GM12878 (cell line): ENCODE measurements around the gene ST6GALNAC3. TPM values are rescaled to one million over a fixed set of nuclear protein-coding genes. Genes with fewer than 3 reads are reported as not detected.

Experiments
- ATAC-seq: fragments of 200-7000 bp; cut with Tn5 transposase; 3 replicates; pipeline ENCODE4 v1.9.1; 2020; ENCODE audit warnings: mild to moderate bottlenecking, moderate library complexity
- BruUV-seq: library from RNA; stranded (reverse); fragments of 400-500 nt; replicated peaks from 2 replicates; lab custom pipeline; 2021; lab: Mats Ljungman, UMichigan
- CTCF ChIA-PET: fragments of 300-600 bp; sonication (Branson Sonifier 250); formaldehyde crosslinking; extraction: SDS; loops from one replicate; lab custom pipeline; 2021; ENCODE audit warnings: inconsistent platforms; lab: Yijun Ruan, JAX
- POLR2A ChIA-PET: fragments of 350-600 bp; formaldehyde crosslinking; extraction: SDS; loops from one replicate; lab custom pipeline; 2021; ENCODE audit warnings: inconsistent platforms; lab: Charles Lee
- RAD21 ChIA-PET: fragments of 300-600 bp; sonication (Branson Sonifier 250); formaldehyde crosslinking; loops from one replicate; lab custom pipeline; 2023; ENCODE audit warnings: antibody characterized with exemption; ENCODE audit not compliant: unreplicated experiment; lab: Charles Lee
- SMC1A ChIA-PET: fragments of 300-600 bp; sonication (Branson Sonifier 250); formaldehyde crosslinking; loops from one replicate; lab custom pipeline; 2023; ENCODE audit not compliant: unreplicated experiment, uncharacterized antibody; lab: Charles Lee
- DNase-seq: peaks from one replicate; pipeline ENCODE4 v3.0.0-alpha.2; 2011; ENCODE audit warnings: low read depth, low spot score
- FAIRE-seq: peaks from 3 replicates; lab custom pipeline; 2011; peaks lifted over from hg19 to GRCh38; lab: Jason Lieb, UNC
- H2AFZ ChIP-seq: 2 replicates; pipeline ENCODE4 v1.6.0; 2011; ENCODE audit warnings: low read depth, low read length, control low read depth; ENCODE audit not compliant: control insufficient read depth
- H3K27ac ChIP-seq: 2 replicates; pipeline ENCODE4 v1.5.1; 2011; ENCODE audit warnings: control low read depth; ENCODE audit not compliant: control insufficient read depth, insufficient read depth
- H3K27me3 ChIP-seq, 2 experiments: replicated peaks in 1 of 2; 2 replicates each; pipeline versions ENCODE4 v1.6.0 to v1.6.1; 2011; ENCODE audit warnings: low read length in 1 of 2; ENCODE audit not compliant: control insufficient read depth in 2 of 2, insufficient read depth in 2 of 2
- H3K36me3 ChIP-seq, 2 experiments: 2 replicates each; pipeline ENCODE4 v1.5.1; 2011; ENCODE audit warnings: low read length in 1 of 2; ENCODE audit not compliant: control insufficient read depth in 2 of 2, insufficient read depth in 2 of 2
- H3K4me1 ChIP-seq: 2 replicates; pipeline ENCODE4 v1.6.1; 2011; ENCODE audit warnings: mild to moderate bottlenecking, low read length, moderate library complexity, mixed read lengths; ENCODE audit not compliant: control insufficient read depth, insufficient read depth
- H3K4me2 ChIP-seq: 2 replicates; pipeline ENCODE4 v1.6.0; 2011; ENCODE audit warnings: control low read depth; ENCODE audit not compliant: control insufficient read depth, insufficient read depth
- H3K4me3 ChIP-seq: fragments of 200-600 bp; sonication (generic); 2 replicates; pipeline ENCODE4 v1.5.1; 2016
- H3K79me2 ChIP-seq: 2 replicates; pipeline ENCODE4 v1.6.0; 2011; ENCODE audit warnings: low read length; ENCODE audit not compliant: control insufficient read depth, insufficient read depth
- H3K9ac ChIP-seq: 2 replicates; pipeline ENCODE4 v1.8.0; 2011; ENCODE audit warnings: low read length, control low read depth, mixed read lengths; ENCODE audit not compliant: control insufficient read depth, insufficient read depth
- H3K9me3 ChIP-seq: replicated peaks from 3 replicates; pipeline ENCODE4 v1.5.1; 2011; ENCODE audit warnings: mild to moderate bottlenecking, low read length; ENCODE audit not compliant: control insufficient read depth, insufficient read depth
- H4K20me1 ChIP-seq: 2 replicates; pipeline ENCODE4 v1.6.0; 2011; ENCODE audit not compliant: control insufficient read depth, insufficient read depth
- CBX3 ChIP-seq: fragments of 200-600 bp; sonication (generic); IDR thresholded peaks from 2 replicates; pipeline ENCODE4 v1.6.1; 2016; ENCODE audit warnings: low read depth, borderline replicate concordance
- CEBPB ChIP-seq, 2 experiments: fragments of 150-350 bp in 1 of 2; IDR thresholded peaks; 2 replicates each; pipeline ENCODE4 v1.6.1; 2012 to 2014; ENCODE audit warnings: low read depth in 2 of 2, low read length in 2 of 2, borderline replicate concordance in 1 of 2, inconsistent platforms in 1 of 2
- CHD2 ChIP-seq: IDR thresholded peaks from 2 replicates; pipeline ENCODE4 v1.6.1; 2011; ENCODE audit warnings: low read depth, low read length, improper control_type of control experiment, borderline replicate concordance
- EGR1 ChIP-seq, 2 experiments: IDR thresholded peaks; 1 replicate in 1 of 2; 2 replicates in 1 of 2; pipeline ENCODE4 v1.6.1; 2011 to 2012; ENCODE audit warnings: low read depth in 2 of 2, low read length in 2 of 2, borderline replicate concordance in 1 of 2, mild to moderate bottlenecking in 1 of 2, moderate library complexity in 1 of 2
- KDM1A ChIP-seq: fragments of 200-600 bp; sonication (generic); IDR thresholded peaks from 2 replicates; pipeline ENCODE4 v1.6.1; 2016; ENCODE audit warnings: borderline replicate concordance
- MTA2 ChIP-seq: fragments of 450-650 bp; IDR thresholded peaks from 2 replicates; pipeline ENCODE4 v1.6.1; 2016; ENCODE audit warnings: low read depth, mild to moderate bottlenecking, moderate library complexity
- POLR2A ChIP-seq: IDR thresholded peaks from 2 replicates; pipeline ENCODE4 v1.6.1; 2011; ENCODE audit warnings: low read depth, mild to moderate bottlenecking, low read length
- POU2F2 ChIP-seq: IDR thresholded peaks from 3 replicates; pipeline ENCODE4 v1.6.1; 2011; ENCODE audit warnings: low read depth, mild to moderate bottlenecking, low read length, borderline replicate concordance
- RAD51 ChIP-seq: fragments of 450-650 bp; IDR thresholded peaks from 2 replicates; pipeline ENCODE4 v1.6.1; 2016; ENCODE audit warnings: moderate library complexity, mild to moderate bottlenecking, inconsistent platforms
- RCOR1 ChIP-seq: conservative IDR thresholded peaks from 2 replicates; pipeline ENCODE4 v1.6.1; 2012; ENCODE audit warnings: low read depth, low read length, improper control_type of control experiment
- ZBED1 ChIP-seq: IDR thresholded peaks from 2 replicates; pipeline ENCODE4 v1.6.1; 2016; ENCODE audit warnings: borderline replicate concordance
- in situ Hi-C: fragments of 300-500 bp; cut with MboI; formaldehyde crosslinking; loops from 9 replicates; pipeline ENCODE4 v1.14.3; 2018; ENCODE audit warnings: mixed read lengths
- intact Hi-C: fragments of 100-400 bp; cut with micrococcal nuclease; formaldehyde crosslinking; loops from one replicate; pipeline ENCODE4 v1.14.2; 2022; ENCODE audit not compliant: unreplicated experiment
- polyA plus RNA-seq, 11 experiments: library from polyadenylated mRNA; depleted of rRNA in 4 of 11; unstranded in 6 of 11; stranded (reverse) in 5 of 11; fragments of >200 nt; fragmentation: Nextera tagmentation in 4 of 11; fragmentation: Illumina TruSeq in 1 of 11; extraction: Ambion mirVana in 4 of 11; extraction: Trizol in 1 of 11; gene quantifications; 1 replicate in 1 of 11; 2 replicates in 10 of 11; pipeline versions ENCODE4 v1.2.1 to v1.2.3, GENCODE V29; 2011 to 2016; ENCODE audit warnings: inconsistent platforms in 2 of 11, missing spikeins in 2 of 11, low read depth in 1 of 11
- total RNA-seq, 4 experiments: library from RNA; depleted of rRNA in 3 of 4; stranded (reverse); fragments of >200 nt in 3 of 4; fragmentation: Illumina TruSeq in 1 of 4; extraction: Trizol in 1 of 4; gene quantifications; 2 replicates each; pipeline versions ENCODE4 v1.2.1 to v1.2.3, GENCODE V29; 2013 to 2021
- TF ChIP-seq, protein P1 (sequence below): fragments of 450-650 bp; IDR thresholded peaks from 2 replicates; pipeline ENCODE4 v1.6.1; 2017; ENCODE audit warnings: mild to moderate bottlenecking, low read depth, inconsistent platforms; ENCODE audit not compliant: poor library complexity, severe bottlenecking
- TF ChIP-seq, protein P2 (sequence below): IDR thresholded peaks from 2 replicates; pipeline ENCODE4 v1.6.1; 2011; ENCODE audit warnings: borderline replicate concordance, low read depth, mild to moderate bottlenecking, moderate library complexity, low read length; ENCODE audit not compliant: insufficient read depth, poor library complexity, severe bottlenecking

The ST6GALNAC3 gene
- total and polyA plus RNA-seq, 10 of the 15 experiments (the other 5 are each of a cell fraction or from before 2014, with no cell fraction given) = 0.04 to 0.68 (median 0.18) TPM; not detected in 3

DNA sequence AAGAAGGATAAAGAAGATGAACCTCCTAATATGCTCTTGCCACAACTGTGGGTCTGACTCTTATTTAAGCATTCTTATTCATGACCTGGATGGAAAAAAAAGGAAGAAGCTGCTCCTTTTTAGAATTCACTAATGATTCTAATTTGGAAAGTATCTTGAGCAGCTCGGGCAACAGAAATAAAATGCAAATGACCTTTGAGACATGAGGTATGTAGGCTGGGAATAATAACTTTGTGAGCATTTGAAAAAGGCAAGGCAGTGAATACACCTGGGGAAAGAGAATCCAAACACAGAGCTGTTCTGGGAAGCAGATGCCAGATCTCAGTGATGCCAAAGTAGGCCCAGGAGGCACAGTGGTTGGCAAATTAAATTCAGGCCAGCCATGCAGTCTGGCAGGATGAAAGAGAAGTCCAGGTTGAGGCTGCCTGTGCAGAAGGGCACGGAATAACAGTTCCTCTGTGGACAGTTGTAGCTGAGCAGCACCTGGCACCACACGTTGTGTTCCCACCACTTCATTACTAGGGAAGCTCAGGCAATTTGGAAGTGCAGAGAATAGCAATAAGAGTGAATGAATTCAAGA, 471.9 kb downstream of the ST6GALNAC3 start (continued):
- TF ChIP-seq, protein P1, sequence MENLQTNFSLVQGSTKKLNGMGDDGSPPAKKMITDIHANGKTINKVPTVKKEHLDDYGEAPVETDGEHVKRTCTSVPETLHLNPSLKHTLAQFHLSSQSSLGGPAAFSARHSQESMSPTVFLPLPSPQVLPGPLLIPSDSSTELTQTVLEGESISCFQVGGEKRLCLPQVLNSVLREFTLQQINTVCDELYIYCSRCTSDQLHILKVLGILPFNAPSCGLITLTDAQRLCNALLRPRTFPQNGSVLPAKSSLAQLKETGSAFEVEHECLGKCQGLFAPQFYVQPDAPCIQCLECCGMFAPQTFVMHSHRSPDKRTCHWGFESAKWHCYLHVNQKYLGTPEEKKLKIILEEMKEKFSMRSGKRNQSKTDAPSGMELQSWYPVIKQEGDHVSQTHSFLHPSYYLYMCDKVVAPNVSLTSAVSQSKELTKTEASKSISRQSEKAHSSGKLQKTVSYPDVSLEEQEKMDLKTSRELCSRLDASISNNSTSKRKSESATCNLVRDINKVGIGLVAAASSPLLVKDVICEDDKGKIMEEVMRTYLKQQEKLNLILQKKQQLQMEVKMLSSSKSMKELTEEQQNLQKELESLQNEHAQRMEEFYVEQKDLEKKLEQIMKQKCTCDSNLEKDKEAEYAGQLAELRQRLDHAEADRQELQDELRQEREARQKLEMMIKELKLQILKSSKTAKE = no peak
- TF ChIP-seq CHD2 = no peak

DNA sequence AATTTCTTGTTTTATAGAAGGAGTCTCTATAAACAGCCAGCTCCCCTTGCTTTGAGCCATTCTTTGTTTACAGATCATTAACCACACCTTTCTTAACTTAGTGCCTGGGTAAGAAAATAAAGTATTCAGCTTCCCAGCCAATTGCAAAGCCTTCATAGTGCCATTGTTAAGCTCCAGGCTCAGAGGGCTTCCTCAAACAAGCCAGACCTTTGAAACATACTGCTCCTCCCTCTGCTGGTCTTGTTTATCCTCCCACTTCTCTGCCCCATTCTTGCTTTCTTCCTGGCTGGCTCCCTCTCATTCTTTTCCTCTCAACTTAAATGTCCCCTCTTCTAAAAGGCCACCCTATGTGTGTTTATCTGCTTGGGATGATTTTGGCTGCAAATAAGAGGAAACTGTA, 473.4 kb downstream of the ST6GALNAC3 start:
- ChIA-PET RAD21 (interaction anchor here (0.7 kb wide), 1 partner anchor 122 kb away, joined by 6 read pairs; no protein-coding TSS in a partner anchor), SMC1A (interaction anchor here (0.6 to 1.5 kb wide), 2 partner anchors 11 to 14 kb away, joined by 3 to 5 read pairs; no protein-coding TSS in a partner anchor)
- Histone ChIP-seq H3K4me1 (no peaks in the 10 kb centered on the region), H3K9me3 (no peaks in the 10 kb centered on the region), H2AFZ (no peak overlapping the region), H3K79me2 (no peaks in the 10 kb centered on the region), H3K36me3 (no peaks in the 10 kb centered on the region), H3K4me2 (no peak overlapping the region), H3K4me3 (no peak overlapping the region), H3K9ac (no peak overlapping the region)
- no TSS peak for BruUV-seq
- ATAC-seq = no peak
- no peak for FAIRE-seq
- TF ChIP-seq CBX3 (no peak), CEBPB (IDR thresholded peaks at IDR 0.05; ENCODE audit: borderline replicate concordance in 1 of 2, low read depth in 2 of 2, low read length in 2 of 2) (no peak), POLR2A (no peak), EGR1 (IDR thresholded peaks at IDR 0.05; ENCODE audit: borderline replicate concordance in 1 of 2, low read depth in 2 of 2, low read length in 2 of 2) (no peak), RCOR1 (no peak), ZBED1 (no peak), POU2F2 (no peak), MTA2 (no peak), KDM1A (no peak), RAD51 (no peak)
- TF ChIP-seq, protein P2, sequence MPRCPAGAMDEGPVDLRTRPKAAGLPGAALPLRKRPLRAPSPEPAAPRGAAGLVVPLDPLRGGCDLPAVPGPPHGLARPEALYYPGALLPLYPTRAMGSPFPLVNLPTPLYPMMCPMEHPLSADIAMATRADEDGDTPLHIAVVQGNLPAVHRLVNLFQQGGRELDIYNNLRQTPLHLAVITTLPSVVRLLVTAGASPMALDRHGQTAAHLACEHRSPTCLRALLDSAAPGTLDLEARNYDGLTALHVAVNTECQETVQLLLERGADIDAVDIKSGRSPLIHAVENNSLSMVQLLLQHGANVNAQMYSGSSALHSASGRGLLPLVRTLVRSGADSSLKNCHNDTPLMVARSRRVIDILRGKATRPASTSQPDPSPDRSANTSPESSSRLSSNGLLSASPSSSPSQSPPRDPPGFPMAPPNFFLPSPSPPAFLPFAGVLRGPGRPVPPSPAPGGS = no peak
- TF ChIP-seq, all 136 proteins: peak for 0
- intact Hi-C loops = loop anchor here (10.0 kb wide), 1 partner anchor 213 kb away; no protein-coding TSS in a partner anchor
- H4K20me1 ChIP-seq = no peaks in the 10 kb centered on the region
- in situ Hi-C loops = no loop called here
- no peaks in the 10 kb centered on the region for H3K27me3 ChIP-seq
- CTCF ChIA-PET = no interaction called here
- no peak for DNase-seq
- no peak overlapping the region for H3K27ac ChIP-seq
- POLR2A ChIA-PET = no interaction called here
